ENCODE data around the gene SLC23A1. TPM values are rescaled to one million over a fixed set of nuclear protein-coding genes. Genes with fewer than 3 reads are reported as not detected.
"Not testable (repeated sequence)": the region's sequence is repeated elsewhere in the genome, so short reads cannot be mapped to it uniquely, and the experiment has no call there.

The SLC23A1 gene
- total RNA-seq, 1 experiment from 2014 or later, result not detected

- DNase-seq (ENCODE audit: extremely low read depth, low read depth), result no peak
Measured at GRCh38 chr5:139374909-139375308, 8.2 kb downstream of the SLC23A1 start.

GRCh38 chr5:139371482-139372435, 11.3 kb downstream of the SLC23A1 start:
- DNase-seq (ENCODE audit: extremely low read depth, low read depth), result no peak

GRCh38 chr5:139369181-139369580, 13.9 kb downstream of the SLC23A1 start:
- DNase-seq (ENCODE audit: extremely low read depth, low read depth), result no peak

GRCh38 chr5:139368613-139369012, 14.5 kb downstream of the SLC23A1 start:
- no peak for DNase-seq (ENCODE audit: extremely low read depth, low read depth)

GRCh38 chr5:139364466-139364865, 18.6 kb downstream of the SLC23A1 start:
- DNase-seq (ENCODE audit: extremely low read depth, low read depth), result no peak

- DNase-seq (ENCODE audit: extremely low read depth, low read depth), result no peak
Measured at GRCh38 chr5:139363937-139364336, 19.2 kb downstream of the SLC23A1 start.

GRCh38 chr5:139361835-139362429, 21.2 kb downstream of the SLC23A1 start:
- no peak for DNase-seq (ENCODE audit: extremely low read depth, low read depth)

- DNase-seq (ENCODE audit: extremely low read depth, low read depth), result no peak
Measured at GRCh38 chr5:139360384-139360783, 22.7 kb downstream of the SLC23A1 start.

- DNase-seq (ENCODE audit: extremely low read depth, low read depth), result no peak
Measured at GRCh38 chr5:139358064-139358463, 25.0 kb downstream of the SLC23A1 start.

GRCh38 chr5:139355900-139356299, 27.2 kb downstream of the SLC23A1 start:
- DNase-seq (ENCODE audit: extremely low read depth, low read depth), result not testable (repeated sequence)

- no peak for DNase-seq (ENCODE audit: extremely low read depth, low read depth)
Measured at GRCh38 chr5:139354186-139354585, 28.9 kb downstream of the SLC23A1 start.

GRCh38 chr5:139347863-139348262, 35.2 kb downstream of the SLC23A1 start:
- DNase-seq (ENCODE audit: extremely low read depth, low read depth), result not testable (repeated sequence)

- not testable (repeated sequence) for DNase-seq (ENCODE audit: extremely low read depth, low read depth)
Measured at GRCh38 chr5:139345442-139345841, 37.7 kb downstream of the SLC23A1 start.

- DNase-seq (ENCODE audit: extremely low read depth, low read depth), result no peak
Measured at GRCh38 chr5:139344177-139344576, 38.9 kb downstream of the SLC23A1 start.

- no peak for DNase-seq (ENCODE audit: extremely low read depth, low read depth)
Measured at GRCh38 chr5:139343476-139343875, 39.6 kb downstream of the SLC23A1 start.

GRCh38 chr5:139342423-139342723, 40.7 kb downstream of the SLC23A1 start:
- no peak for DNase-seq (ENCODE audit: extremely low read depth, low read depth)

GRCh38 chr5:139341689-139342422, 41.2 kb downstream of the SLC23A1 start, which contains the start of gene PAIP2:
PAIP2 (plus strand) TSS chr5:139341854; CDS start chr5:139363785, 21,931 bp downstream.
- peak; percentile 97 for DNase-seq (ENCODE audit: extremely low read depth, low read depth)

GRCh38 chr5:139341187-139341688, 41.9 kb downstream of the SLC23A1 start:
- peak; percentile 43 for DNase-seq (ENCODE audit: extremely low read depth, low read depth)

GRCh38 chr5:139340051-139340450, 43.0 kb downstream of the SLC23A1 start:
- no peak for DNase-seq (ENCODE audit: extremely low read depth, low read depth)

- no peak for DNase-seq (ENCODE audit: extremely low read depth, low read depth)
Measured at GRCh38 chr5:139335811-139336210, 47.3 kb downstream of the SLC23A1 start.

All from NCI-H460 (cell line).